Colonic mucosa (tissue), 4 donors: ENCODE data around the gene BIN1. TPM values are rescaled to one million over a fixed set of nuclear protein-coding genes. Genes with fewer than 3 reads are reported as not detected.

Experiments
- DNase-seq: peaks from one replicate; pipeline ENCODE4 v3.0.0-alpha.2; 2020
- H3K27ac ChIP-seq: fragments of 200-600 bp; one replicate; pipeline ENCODE4 v1.8.0; 2021
- H3K27me3 ChIP-seq: fragments of 200-600 bp; one replicate; pipeline ENCODE4 v1.8.0; 2021
- H3K36me3 ChIP-seq: fragments of 200-600 bp; one replicate; pipeline ENCODE4 v1.8.0; 2021
- H3K4me1 ChIP-seq: fragments of 200-600 bp; one replicate; pipeline ENCODE4 v1.8.0; 2021; ENCODE audit warnings: mild to moderate bottlenecking
- H3K4me3 ChIP-seq: fragments of 200-600 bp; one replicate; pipeline ENCODE4 v1.8.0; 2021
- H3K9ac ChIP-seq, 2 donors: one replicate each; pipeline ENCODE4 v1.7.0; 2013; ENCODE audit warnings: control low read depth in 2 of 2, low read depth in 2 of 2, low read length in 2 of 2
- H3K9me3 ChIP-seq: fragments of 200-600 bp; one replicate; pipeline ENCODE4 v1.8.0; 2021
- intact Hi-C: fragments of 100-400 bp; cut with DNase I; formaldehyde crosslinking; loops from one replicate; pipeline ENCODE4 v1.14.1; 2022
- total RNA-seq, 2 donors: library from RNA; stranded (reverse); fragmentation: NEBNext Ultra II Directional in 1 of 2; extraction: Animal tissue kit (Norgen Biotek cat#: 25700) in 1 of 2; gene quantifications; one replicate each; pipeline ENCODE4 v1.2.1, GENCODE V29; 2021
- TF ChIP-seq, protein P1 (sequence below): fragments of 200-600 bp; IDR thresholded peaks from one replicate; pipeline ENCODE4 v1.8.0; 2022; ENCODE audit warnings: antibody characterized with exemption, mild to moderate bottlenecking
- donor health status: healthy.
- donor health status: DM: no; HTN: no; CAD: no.
- donor health status: DM: no; HTN: no; CAD: no.

Gene BIN1
- total RNA-seq, 2 donors from 2014 or later: 38.5 to 60.8 TPM

DNA sequence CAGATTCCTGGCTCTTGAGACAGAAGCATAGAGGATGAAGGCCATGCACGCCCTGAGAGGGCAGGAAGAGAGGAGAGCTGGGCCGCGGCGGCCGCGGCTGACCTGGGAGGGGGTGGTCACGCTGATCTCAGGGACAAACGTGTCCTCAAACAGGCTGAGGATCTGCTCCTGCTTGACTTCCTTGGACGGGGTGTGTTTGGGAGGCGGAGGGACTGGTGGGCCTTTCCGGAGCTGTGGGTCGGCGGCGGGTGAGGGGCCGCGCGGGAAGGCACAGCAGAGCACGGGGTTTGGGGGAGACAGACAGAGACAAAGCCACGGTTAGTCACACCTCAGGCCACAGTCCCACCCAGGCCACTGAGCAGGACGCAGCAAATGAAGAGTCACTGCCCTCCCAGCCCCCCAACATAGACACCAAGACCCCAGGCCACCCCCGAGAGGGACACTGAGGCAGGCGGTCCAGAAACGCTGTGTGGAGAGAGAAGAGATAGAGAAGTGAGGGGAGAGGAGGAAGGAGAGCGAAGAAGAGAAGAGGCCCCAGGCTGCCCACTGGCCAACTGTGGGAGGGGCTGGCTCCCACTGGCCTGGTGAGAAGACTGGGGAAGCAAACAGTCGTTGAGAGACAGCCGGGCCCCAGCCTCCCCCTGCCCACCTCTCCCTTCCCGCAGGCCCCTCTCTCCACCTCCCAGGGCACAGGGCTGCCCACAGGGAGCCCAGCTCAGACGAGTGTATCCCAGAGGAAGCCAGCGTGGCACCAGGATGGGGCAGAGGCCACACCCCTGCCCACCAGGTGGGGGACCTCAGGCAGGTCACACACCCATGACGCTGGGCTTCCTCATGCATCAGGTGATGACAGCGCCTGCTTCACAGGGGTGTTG, 49.3 kb downstream of the BIN1 start:
- no peak overlapping the region for H3K4me3 ChIP-seq
- H3K27ac ChIP-seq: no peak overlapping the region
- no peak overlapping the region for H3K9ac ChIP-seq
- no peaks in the 10 kb centered on the region for H3K27me3 ChIP-seq
- no peaks in the 10 kb centered on the region for H3K36me3 ChIP-seq
- no peak for DNase-seq
- H3K4me1 ChIP-seq: peaks cover 4% of the 10 kb centered on the region
- TF ChIP-seq, protein P1, sequence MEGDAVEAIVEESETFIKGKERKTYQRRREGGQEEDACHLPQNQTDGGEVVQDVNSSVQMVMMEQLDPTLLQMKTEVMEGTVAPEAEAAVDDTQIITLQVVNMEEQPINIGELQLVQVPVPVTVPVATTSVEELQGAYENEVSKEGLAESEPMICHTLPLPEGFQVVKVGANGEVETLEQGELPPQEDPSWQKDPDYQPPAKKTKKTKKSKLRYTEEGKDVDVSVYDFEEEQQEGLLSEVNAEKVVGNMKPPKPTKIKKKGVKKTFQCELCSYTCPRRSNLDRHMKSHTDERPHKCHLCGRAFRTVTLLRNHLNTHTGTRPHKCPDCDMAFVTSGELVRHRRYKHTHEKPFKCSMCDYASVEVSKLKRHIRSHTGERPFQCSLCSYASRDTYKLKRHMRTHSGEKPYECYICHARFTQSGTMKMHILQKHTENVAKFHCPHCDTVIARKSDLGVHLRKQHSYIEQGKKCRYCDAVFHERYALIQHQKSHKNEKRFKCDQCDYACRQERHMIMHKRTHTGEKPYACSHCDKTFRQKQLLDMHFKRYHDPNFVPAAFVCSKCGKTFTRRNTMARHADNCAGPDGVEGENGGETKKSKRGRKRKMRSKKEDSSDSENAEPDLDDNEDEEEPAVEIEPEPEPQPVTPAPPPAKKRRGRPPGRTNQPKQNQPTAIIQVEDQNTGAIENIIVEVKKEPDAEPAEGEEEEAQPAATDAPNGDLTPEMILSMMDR: no peak
- intact Hi-C loops: no loop called here
- no peaks in the 10 kb centered on the region for H3K9me3 ChIP-seq

DNA sequence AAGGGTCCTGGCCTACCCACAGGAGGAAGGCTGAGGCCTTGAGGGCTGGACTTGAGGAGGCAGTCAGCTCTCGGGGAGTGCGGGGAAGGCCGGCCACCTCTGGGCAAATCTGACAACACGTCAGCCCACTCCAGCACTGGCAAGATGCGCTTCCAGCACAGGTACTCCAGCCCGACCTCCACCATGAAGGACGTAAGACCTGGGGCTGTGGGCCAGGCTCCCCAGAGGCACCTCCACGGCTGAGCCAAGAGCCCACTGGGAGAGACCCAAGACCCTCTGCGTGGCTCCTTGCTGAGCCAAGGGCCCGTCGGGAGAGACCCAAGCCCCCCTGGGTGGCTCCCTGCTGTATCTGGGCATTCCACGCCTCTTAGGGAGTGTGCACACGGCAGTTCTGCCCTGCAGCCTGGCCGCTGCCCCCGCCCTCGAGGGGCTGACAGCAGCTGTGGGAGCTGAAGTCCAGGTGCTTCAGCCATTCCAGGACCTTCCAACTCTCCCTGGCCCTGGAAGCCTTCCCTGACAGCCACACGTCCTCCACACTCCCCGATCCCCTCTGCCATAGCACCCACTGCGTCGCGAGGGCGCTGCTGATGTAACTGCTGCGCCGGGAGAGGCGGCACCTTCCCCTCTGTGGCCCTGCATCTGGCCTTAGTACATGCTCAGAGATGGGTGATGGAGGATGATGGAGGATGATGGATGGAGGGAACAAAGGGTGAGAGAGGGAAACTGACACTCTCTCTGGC, 50.2 kb downstream of the BIN1 start:
- TF ChIP-seq, protein P1: no peak
- intact Hi-C loops: no loop called here
- no peak overlapping the region for H3K4me3 ChIP-seq
- no peak overlapping the region for H3K27ac ChIP-seq
- H3K9me3 ChIP-seq: no peaks in the 10 kb centered on the region
- H3K27me3 ChIP-seq: no peaks in the 10 kb centered on the region
- no peaks in the 10 kb centered on the region for H3K36me3 ChIP-seq
- DNase-seq: no peak
- peaks cover 4% of the 10 kb centered on the region for H3K4me1 ChIP-seq
- no peak overlapping the region for H3K9ac ChIP-seq

DNA sequence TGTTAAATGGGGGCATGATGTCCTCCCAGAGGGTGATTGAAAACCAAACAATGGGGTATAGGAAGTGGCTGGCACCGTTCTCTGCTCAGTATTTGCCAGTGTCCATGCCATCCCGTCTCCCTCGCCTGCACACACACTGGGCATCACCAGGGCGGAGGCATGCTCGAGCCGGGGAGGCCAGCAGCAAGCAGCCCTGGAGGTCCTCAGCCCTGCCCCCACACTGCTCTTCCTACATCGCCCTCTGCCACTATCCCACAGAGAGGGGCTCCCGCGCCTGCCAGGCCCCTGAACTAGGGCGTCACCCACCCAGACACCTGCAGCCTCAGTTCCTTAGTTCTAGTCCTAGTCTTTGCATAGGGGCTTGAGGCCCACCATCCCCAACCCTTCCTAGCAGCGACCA, 50.9 kb downstream of the BIN1 start:
- no peak for DNase-seq
- intact Hi-C loops: no loop called here
- no peaks in the 10 kb centered on the region for H3K36me3 ChIP-seq
- H3K4me3 ChIP-seq: no peak overlapping the region
- no peaks in the 10 kb centered on the region for H3K27me3 ChIP-seq
- H3K4me1 ChIP-seq: peaks cover 4% of the 10 kb centered on the region
- H3K9me3 ChIP-seq: no peaks in the 10 kb centered on the region
- H3K27ac ChIP-seq: no peak overlapping the region
- TF ChIP-seq, protein P1: no peak
- no peak overlapping the region for H3K9ac ChIP-seq

DNA sequence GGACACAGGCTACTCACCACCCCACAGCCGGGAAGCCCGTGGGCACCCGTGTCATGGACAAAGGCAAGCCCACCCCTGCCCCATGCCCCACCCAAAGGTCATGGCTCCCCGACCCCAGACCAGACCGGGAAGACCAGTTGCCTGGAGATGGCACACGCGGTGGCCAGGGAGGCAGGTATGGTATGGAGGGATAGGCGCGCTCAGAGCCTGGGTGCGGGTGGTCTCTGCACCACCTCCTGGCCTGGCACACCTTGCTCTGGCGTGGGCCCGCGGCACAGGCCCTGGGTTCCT, 51.2 kb downstream of the BIN1 start:
- no peak overlapping the region for H3K4me3 ChIP-seq
- intact Hi-C loops: no loop called here
- H3K27me3 ChIP-seq: no peaks in the 10 kb centered on the region
- no peak overlapping the region for H3K9ac ChIP-seq
- H3K36me3 ChIP-seq: no peaks in the 10 kb centered on the region
- no peak overlapping the region for H3K27ac ChIP-seq
- peaks cover 4% of the 10 kb centered on the region for H3K4me1 ChIP-seq
- no peaks in the 10 kb centered on the region for H3K9me3 ChIP-seq
- TF ChIP-seq, protein P1: no peak
- DNase-seq: no peak

DNA sequence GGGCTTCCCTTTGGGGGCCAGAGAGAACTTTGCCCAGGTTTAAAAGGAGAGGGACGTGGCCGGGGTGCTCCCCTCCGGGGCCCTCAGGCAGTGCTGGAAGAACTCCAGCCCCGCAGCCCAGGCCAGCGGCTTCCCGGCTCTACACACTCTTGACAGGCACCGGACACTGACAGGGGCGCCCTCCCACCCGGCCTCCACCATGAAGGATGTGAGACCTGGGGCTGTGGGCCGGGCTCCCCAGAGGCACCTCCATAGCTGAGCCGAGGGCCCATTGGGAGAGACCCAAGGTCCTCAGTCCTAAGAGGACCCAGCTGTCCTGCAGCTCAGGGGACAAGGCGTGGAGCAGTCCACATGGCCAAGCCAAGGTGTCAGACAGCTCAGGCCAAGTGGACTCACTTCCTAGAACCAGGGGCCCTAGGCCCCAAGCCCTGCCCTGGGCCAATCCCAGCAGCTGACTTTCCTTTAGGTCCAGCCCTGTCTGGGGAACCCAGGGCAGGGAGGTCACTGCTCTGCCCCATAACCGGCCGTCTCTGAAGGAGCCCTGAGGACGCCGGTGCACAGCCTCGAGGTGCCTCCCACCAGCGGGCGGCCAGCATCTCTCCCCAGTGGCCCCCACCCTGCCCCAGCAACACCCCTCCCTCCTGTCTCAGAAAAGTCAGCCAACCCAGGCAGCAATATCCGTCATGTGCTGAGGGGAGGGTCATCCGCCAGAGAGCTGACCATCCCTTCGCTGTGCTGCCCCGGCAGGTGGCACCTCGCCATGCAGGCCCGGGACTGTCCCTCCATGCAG, 51.8 kb downstream of the BIN1 start:
- TF ChIP-seq, protein P1: no peak
- H3K9ac ChIP-seq: no peak overlapping the region
- DNase-seq: no peak
- no peaks in the 10 kb centered on the region for H3K36me3 ChIP-seq
- H3K4me3 ChIP-seq: no peak overlapping the region
- peaks cover 4% of the 10 kb centered on the region for H3K4me1 ChIP-seq
- H3K9me3 ChIP-seq: no peaks in the 10 kb centered on the region
- no peak overlapping the region for H3K27ac ChIP-seq
- no peaks in the 10 kb centered on the region for H3K27me3 ChIP-seq
- intact Hi-C loops: no loop called here
